GM12865 (cell line): ENCODE data around the gene ADAMTS12.

Experiments
- DNase-seq: peaks from one replicate; pipeline ENCODE4 v3.0.0; 2010; ENCODE audit warnings: low read depth
- H3K4me3 ChIP-seq: 2 replicates; pipeline ENCODE4 v1.5.1; 2011; ENCODE audit warnings: mild to moderate bottlenecking, low read depth, low read length, control low read depth
- TF ChIP-seq, protein P1 (sequence below): IDR thresholded peaks from 2 replicates; pipeline ENCODE4 v1.5.1; 2011; ENCODE audit warnings: low read length, control low read depth, low read depth, inconsistent platforms; ENCODE audit not compliant: insufficient read depth; ENCODE audit errors: missing control alignments

Gene ADAMTS12

GRCh38 chr5:33659526-33660169 lies 232.1 kb downstream of the ADAMTS12 start:
- TF ChIP-seq, protein P1, sequence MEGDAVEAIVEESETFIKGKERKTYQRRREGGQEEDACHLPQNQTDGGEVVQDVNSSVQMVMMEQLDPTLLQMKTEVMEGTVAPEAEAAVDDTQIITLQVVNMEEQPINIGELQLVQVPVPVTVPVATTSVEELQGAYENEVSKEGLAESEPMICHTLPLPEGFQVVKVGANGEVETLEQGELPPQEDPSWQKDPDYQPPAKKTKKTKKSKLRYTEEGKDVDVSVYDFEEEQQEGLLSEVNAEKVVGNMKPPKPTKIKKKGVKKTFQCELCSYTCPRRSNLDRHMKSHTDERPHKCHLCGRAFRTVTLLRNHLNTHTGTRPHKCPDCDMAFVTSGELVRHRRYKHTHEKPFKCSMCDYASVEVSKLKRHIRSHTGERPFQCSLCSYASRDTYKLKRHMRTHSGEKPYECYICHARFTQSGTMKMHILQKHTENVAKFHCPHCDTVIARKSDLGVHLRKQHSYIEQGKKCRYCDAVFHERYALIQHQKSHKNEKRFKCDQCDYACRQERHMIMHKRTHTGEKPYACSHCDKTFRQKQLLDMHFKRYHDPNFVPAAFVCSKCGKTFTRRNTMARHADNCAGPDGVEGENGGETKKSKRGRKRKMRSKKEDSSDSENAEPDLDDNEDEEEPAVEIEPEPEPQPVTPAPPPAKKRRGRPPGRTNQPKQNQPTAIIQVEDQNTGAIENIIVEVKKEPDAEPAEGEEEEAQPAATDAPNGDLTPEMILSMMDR = no peak

GRCh38 chr5:33657804-33658440 lies 233.9 kb downstream of the ADAMTS12 start:
- no peak overlapping the region for H3K4me3 ChIP-seq
- TF ChIP-seq, protein P1 = no peak
- DNase-seq = no peak

More at GRCh38 chr5:33659526-33660169, 232.1 kb downstream of the ADAMTS12 start:
- no peak overlapping the region for H3K4me3 ChIP-seq
- no peak for DNase-seq

GRCh38 chr5:33657176-33657575 lies 234.6 kb downstream of the ADAMTS12 start:
- TF ChIP-seq, protein P1 = no peak
- DNase-seq = no peak
- no peak overlapping the region for H3K4me3 ChIP-seq

DNA sequence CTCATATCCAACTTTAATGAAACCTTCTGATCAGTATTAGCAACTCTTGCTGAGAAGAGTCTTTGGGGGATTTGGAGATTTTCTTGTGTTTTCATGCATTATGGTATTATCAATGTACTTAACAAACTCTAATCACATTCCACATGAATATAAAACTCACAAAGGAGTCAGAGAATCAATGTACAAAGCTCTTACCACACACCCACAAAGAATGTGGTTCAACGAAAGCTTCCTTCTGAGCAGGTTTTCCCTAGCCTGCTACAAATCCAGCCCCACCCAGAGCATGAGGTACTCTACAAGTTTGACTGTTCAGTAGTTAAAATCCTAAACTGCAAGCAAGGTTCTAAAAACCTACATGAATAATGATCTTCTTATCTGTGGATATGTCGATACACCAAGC lies 240.9 kb downstream of the ADAMTS12 start:
- no peak for DNase-seq
- no peak overlapping the region for H3K4me3 ChIP-seq
- TF ChIP-seq, protein P1 = no peak

DNA sequence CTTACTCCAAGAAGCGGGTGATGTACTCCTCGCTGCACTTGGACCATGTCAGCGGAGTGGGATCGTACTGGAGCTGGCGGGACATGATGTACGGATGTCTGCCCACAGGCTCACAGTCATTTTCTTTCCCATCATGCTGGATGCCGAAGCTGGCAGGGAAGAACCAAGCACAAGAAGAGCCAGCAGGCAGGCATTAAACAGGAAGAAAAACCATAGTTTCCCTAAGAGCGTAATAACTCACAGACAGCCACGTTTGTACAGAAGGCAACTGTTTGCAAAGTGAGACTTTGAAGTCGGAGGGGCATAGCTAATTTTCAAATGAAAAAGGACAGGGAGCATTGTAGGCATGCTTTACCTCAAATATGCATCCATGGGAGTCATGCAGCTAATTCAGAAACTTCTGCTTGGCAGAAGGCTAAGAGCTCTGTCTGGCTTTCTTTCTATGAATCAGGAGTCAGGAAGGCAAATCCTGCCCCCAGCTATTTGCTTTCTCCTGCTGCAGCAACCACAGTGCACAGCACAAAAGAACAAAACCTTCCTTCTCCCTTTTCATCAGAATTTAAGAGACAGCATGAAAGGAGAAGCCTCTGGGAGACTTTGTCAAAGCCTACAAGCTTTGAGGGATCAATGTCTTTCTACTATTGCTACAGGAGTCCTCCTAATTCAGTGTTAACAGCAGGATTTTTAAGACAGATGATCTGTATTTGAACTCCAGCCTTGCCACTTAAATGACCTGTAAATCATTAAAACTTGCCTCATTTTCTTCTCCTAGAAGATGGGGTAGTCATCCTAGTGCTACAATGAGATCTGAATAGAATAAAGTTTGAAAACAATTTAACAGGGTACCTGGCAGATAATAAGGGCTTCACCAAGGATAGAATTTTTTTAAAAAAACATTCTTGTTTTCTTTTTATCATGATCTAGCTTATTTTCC lies 242.0 kb downstream of the ADAMTS12 start:
- DNase-seq = no peak
- no peak overlapping the region for H3K4me3 ChIP-seq
- TF ChIP-seq, protein P1 = no peak

DNA sequence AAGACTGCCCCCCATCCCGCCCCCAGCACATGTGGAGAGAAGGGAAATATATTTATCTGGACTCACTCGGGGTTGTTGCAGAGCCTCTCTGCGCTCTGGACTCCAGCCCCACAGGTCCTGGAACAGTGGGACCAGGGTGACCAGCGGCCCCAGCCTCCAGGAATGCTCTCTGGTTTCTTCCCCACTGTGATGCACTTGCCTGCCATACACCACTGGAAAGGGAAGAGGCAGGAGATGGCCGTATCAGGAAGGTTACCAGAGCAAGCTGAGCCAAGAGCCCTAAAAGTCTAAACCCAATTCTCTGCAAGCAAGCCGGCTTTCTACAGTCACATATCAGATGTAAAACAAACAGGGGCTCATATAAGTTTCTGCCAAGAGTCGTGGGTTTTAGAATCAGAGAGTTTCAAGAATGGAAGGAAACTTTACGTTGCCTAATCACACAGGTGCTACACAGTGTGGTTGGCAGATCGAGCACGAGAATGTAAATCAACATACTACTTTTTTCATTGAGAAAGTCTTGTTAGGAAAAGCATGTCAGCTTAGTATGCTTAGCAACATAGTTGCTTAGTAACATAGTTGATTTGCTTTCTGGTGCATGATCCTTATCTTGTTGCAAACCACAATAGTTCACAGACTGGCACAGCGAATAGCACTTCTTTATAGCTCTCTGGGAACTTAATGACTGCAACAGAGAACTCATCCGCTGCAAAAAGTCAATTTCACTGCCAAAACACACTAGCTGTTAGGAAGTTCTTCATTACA lies 249.9 kb downstream of the ADAMTS12 start:
- no peak overlapping the region for H3K4me3 ChIP-seq
- peak; percentile 15 for DNase-seq
- TF ChIP-seq, protein P1 = no peak
